ENCODE data around the gene ABHD17C.
A peak's percentile ranks its signal among the peaks of the same experiment; 100 is the strongest.

The ABHD17C gene

DNA sequence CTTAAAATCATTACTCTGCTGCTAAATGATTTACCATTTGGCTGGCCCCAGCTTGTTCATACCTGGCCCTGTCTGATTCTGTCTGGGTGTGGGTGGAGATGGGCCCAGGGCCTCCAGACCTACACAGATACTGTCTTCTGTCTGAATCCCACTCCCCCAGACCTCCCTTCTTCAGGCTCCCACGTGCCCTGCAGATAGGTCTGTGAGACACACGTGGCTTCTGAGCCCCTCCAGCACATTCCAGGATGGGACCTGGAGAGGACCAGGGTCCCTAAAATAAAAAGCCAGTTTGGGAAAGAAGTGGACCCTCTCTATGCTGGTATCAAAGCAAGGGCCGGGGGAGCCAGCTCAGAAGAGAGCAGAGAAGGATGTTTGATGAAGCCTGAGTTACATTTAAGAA lies 69.4 kb downstream of the ABHD17C start:
- DNase-seq (ENCODE audit: low spot score) = no peak

DNA sequence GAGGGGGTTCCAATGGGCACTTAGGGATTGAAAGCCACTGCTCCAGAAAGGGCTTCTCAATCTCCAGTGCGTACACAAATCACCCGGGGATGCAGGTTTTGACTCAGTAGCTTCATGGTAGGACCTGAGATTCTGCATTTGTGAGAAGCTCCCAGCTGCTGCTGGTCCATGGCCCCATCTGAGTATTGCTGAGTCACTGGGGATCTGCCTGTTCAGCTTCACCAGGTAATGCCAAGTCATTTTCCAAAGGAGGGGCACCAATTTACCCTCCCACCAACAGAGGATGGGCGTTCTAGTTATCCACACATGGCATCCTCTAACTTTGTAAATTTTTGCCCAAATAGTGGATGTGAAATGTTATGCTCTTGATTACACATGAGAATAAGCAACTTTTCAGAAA lies 71.2 kb downstream of the ABHD17C start:
- no peak for DNase-seq (ENCODE audit: low spot score)

DNA sequence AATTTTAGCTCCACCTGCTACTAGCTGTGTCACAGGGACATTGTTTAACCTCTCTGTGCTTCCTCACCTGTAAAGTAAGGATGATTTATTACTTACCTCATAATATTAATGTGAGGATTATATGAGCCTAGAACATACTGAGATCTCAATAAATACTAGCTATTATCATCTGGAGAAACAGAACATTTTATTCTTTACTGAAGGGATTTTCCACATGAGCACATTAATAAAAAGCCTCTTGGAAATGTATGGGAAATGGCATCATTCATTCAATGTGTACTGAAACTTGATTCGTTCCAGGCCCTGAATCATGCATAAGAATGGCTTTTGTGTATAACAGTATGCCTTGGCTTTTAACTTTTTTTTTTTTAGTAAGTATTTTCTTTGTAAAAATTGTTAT lies 73.0 kb downstream of the ABHD17C start:
- DNase-seq (ENCODE audit: low spot score) = no peak

DNA sequence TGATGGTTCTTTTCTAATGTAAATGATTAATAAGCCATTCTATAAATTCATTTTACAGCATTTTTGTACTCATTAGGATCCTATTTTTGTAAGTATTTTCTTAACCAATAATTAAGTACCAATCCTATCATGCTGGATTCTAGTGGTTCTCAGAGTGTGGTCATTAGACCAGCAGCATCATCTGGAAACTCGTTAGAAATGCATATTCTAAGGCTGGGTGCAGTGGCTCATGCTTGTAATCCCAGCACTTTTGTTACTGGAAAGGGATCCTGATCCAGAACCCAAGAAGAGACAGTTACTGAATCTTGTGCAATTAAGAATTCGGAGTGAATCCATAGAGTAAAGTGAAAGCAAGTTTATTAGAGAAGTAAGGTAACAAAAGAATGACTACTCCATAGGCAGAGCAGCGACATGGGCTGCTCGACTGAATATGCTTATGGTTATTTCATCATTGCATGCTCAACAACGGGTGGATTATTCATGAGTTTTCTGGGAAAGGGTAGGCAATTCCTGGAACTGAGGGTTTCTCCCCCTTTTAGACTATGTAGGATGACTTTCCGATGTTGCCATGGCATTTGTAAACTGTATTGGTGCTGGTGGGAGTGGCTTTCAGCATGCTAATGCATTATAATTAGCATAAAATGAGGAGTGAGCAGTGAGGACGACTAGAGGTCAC lies 74.2 kb downstream of the ABHD17C start:
- DNase-seq (ENCODE audit: low spot score) = no peak

DNA sequence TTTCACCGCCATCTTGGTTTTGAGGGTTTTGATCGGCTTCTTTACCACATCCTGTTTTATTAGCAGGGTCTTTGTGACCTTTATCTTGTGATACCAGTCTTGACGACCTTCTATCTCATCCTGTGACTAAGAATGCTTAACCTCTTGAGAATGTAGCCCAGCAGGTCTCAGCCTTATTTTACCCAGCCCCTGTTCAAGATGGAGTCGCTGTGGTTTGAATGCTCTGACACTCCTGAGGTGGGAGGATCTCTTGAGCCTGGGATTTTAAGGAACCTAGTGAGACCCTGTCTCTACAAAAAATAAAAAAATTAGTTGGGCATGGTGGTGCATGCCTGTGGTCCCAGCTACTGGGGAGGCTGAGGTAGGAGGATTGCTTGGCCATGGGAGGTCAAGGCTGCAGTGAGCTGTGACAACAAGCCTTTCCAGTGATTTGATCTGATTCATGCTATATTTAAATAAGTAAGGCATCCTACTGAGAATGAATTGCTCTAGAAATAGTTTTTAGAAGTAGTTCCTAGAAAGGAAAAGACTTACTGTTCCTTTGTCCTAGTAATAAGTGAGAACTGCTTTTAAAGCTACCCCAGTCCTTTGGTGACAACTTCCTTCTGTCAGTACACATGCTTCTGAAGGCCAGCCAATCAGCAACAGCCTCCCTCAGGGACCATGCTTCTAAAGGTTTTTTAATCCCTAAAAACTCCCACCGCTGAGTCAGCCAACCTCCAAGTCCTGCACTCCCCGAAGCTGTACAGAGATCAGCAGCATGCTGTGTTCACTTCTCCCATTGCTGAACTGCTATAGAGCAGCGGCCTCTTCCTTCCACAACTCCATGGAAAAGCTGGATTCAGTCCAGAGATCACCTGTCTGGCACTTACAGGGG lies 75.0 kb downstream of the ABHD17C start:
- no peak for DNase-seq (ENCODE audit: low spot score)

DNA sequence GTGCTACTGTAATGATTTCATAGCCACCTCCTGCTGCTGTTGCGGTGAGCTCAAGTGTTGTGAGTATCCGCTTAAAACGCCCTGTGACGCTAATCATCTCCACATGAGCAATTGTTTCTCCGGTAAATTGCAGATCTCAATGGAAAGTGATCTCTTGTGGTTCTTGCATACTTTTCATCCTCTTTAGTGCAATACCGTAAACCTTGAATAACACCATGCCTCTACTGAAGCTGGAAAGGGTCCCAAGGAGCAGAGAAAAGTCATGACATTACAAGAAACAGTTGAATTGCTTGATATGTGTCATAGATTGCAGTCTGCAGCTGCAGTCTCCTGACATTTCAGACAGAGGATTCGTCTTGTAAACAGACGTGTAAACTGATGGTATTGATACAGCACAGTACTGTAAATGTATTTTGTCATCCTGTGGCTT lies 78.0 kb downstream of the ABHD17C start:
- DNase-seq (ENCODE audit: low spot score) = no peak

DNA sequence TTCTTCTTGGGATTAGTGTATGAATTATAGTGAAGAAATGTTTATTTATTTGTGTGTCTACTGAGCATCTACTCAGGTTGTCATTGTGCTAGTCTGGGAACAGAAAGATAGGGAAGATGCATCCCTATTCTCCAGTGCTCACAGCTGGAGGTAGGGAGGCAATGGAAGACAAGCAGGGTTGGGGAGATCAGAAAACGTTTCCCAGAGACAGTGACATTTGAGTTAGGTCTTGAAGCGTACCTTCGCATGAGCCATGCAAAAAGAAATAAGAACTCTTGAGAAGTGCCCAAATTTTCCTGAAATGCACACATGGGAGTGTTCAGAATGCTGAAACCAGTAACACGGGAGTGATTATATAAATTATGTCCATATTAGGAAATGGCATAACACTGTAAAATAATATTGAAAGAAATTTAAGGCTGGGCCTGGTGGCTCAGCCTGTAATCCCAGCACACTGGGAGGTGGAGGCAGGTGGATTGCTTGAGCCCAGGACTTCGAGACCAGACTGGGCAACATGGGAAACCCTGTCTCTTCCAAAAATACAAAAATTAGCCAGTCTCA lies 78.8 kb downstream of the ABHD17C start:
- DNase-seq (ENCODE audit: low spot score) = no peak

DNA sequence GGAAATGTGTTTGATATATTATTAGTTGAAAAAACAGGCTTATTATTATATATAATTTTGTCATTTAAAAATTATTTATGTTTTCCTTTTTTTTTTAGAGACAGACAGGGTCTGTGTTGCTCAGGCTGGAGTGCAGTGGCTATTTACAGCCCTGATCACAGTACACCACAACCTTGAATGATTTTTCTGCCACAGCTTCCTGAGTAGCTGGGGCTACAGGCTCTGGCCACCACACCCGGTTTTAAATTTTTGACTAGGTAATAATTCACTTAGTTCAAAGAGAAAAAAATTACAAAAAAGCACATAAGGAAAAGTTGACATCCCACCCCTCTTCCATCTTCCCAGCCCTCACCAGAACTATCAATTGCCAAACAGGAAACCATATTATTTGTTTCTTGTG lies 79.4 kb downstream of the ABHD17C start:
- no peak for DNase-seq (ENCODE audit: low spot score)

DNA sequence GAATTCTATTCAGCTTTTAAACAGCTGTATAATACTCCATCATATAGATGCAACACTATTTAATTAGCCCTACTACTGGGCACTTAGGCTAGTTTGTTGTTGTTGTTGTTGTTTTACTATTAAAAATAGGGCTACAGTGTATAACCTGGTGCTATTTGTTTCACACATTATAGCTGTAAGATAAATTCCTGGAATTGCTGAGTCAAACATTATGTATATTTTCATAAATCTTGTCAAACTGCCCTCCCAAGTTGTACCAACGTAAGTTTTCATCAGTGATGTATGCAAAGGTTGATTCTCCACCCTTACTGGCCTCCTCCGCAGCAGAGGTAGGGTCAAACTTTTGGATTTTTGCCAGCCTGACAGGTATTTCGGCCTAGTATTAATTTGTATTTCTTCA lies 80.2 kb downstream of the ABHD17C start:
- no peak for DNase-seq (ENCODE audit: low spot score)

DNA sequence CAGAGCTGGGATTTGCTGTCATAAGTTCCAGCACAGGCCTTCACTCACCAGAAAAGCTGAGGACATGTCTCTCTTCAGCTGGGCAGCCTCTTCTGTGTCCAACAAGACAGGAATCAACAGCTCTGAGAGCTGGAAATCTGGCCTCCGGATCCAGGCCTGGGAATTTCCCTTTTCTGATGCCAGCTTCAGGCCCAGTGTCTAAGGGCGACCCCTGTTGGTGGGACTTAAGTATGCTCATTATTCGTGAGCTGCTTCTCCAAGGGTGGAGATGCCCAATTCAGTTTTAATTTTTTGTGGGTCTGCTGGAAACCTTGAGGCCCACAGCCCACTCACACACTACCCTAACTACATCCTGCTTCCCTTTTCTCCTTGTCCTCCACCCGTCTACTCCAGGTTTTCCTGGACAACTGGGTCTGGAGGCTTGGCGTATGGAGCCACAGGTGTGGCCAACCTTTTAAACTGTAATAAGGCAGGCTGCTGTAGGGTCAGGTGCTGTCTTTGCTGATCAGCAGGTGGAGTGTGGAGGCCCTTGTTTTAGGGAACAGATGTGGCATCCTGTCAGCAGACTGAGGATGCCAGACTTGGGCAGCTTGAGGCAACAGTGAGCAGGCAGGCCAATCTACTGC lies 81.4 kb downstream of the ABHD17C start:
- peak; percentile 40 for DNase-seq (ENCODE audit: low spot score)

DNA sequence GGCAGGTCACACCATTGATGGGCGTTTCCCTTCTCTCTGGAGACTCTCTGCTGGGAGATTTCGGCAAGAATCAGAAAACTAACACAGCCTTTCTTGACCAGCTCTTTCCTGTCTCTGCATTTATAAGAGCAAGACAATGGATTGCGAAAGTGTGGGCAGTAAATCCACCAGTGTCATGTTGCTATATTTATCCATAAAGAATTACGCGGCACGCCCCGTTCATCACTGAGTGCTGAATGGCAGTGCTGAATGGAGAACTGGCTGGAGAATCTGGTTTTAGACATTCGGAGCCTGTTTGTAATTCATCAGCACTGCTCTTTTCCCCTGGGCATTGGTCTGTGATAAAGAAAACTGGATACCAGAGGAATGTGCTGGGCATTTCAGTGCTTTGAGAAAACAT lies 82.0 kb downstream of the ABHD17C start:
- peak; percentile 84 for DNase-seq (ENCODE audit: low spot score)

DNA sequence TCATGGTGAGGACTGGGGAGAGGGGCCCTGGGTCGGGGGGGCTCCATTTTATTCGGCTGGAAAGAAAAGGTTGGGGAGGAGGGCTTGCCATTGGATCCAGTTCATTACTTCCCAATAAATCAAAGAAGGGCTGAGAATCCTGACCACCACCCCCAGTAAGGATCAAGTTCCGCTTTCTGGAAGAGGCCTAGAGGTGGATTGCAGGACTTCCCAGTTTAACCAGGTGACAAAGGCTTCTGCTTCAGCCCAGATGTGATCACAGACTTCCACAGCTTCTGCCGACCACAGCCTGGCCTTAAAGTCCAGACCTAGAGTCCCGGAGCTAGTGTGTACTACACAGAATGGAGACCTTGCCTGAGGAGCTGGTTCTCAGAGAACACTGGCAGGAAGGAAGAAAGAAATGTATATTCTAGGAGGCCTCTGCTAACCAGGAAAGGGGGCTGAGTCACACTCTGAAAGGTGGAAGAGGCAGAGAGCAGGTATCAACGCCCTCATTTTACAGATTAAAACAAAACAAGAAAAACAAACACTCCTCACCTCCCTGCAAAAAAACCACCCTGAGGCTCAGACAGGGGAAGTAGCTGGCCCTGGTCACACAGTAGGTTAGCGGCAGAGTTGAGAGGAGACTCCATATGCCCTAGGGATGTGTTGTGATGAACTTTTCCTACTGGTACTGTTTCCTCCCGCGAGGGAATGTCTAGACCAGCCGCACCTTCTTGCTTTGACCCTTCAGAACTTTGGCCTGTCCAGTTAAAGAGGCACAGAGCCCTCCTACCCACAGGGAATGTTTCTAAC lies 82.9 kb downstream of the ABHD17C start:
- no peak for DNase-seq (ENCODE audit: low spot score)

DNA sequence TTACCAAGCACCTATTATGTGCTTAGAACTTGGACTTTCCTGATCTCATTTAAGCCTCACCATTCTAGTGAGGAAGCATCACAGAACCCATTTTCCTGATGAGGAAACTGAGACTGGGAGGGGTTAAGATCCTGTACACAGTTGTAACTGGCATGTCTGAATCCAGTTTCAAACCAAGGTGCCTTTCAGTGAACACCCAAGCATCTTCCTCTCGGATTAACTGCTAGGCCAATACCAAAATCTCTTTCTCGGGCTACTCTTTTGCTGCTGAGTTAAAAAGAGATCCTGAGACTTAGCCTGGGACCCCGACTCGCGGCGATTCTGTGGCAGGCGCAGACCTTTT lies 83.5 kb downstream of the ABHD17C start:
- DNase-seq (ENCODE audit: low spot score) = no peak

DNA sequence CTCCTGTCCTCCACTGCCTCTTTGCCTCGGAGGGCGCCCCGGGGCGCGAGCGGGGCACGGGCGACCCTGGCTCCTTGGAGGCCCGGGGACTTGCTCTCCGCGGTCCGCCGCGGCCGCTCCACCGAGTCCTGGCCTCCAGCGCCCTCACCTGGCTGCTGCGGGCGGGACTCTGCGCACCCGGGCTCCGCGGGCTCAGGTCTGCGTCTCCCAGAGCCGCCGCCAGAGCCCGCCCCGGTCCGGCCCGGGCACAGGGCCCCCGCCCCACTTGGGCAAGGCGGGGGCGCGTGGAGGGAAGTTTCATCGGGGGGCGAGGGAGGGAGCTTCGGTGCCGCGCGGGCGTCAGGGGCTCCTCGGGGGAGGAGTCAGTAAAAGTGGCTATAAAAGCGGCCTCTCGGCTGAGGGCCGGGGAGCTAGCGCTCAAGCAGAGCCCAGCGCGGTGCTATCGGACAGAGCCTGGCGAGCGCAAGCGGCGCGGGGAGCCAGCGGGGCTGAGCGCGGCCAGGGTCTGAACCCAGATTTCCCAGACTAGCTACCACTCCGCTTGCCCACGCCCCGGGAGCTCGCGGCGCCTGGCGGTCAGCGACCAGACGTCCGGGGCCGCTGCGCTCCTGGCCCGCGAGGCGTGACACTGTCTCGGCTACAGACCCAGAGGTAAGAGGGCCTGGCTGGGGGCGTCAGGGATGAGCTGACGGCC lies 84.0 kb downstream of the ABHD17C start, which contains the start of gene CEMIP:
CEMIP (plus strand) TSS at position 407 of the 694 bp plus-strand sequence. CDS start 94,510 bp downstream, outside the sequence.
- peak; percentile 95 for DNase-seq (ENCODE audit: low spot score)

DNA sequence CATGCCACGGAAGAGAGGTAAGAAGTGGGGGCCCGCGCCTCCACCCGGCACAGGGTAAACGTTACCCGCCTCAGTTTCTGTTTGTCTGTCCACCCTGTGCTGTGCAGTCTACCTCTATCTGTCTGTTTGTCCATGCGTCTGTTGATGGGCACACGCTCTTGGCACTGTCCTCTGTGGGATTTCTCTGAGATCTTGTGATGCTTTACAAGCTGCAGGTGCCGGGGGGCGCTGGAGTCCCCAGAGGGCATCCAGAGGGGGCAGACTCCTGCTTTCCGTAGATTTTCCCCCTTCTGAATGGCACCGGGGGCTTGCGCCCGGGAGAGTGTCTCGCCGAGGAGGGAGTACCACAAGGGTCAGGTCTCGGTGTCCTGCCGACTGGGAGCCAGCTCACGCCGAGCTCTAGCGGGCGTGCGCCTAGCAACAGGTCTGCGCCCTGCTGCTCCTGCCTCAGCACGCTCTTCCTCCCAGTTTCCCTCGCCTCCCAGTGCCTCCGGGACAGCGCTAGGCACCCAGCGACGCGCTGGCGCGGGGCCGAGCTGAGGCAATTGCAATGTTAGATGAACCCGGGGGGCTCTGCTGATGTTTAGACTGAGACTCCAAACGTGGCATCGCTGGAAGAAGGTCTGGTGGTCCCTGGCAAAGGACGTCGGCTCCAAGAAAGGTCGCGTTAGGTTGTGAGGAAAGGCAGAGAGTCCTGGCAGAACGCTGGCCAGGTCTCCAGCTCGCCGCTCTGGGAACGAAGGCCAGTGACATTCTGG lies 84.7 kb downstream of the ABHD17C start:
- peak; percentile 55 for DNase-seq (ENCODE audit: low spot score)

DNA sequence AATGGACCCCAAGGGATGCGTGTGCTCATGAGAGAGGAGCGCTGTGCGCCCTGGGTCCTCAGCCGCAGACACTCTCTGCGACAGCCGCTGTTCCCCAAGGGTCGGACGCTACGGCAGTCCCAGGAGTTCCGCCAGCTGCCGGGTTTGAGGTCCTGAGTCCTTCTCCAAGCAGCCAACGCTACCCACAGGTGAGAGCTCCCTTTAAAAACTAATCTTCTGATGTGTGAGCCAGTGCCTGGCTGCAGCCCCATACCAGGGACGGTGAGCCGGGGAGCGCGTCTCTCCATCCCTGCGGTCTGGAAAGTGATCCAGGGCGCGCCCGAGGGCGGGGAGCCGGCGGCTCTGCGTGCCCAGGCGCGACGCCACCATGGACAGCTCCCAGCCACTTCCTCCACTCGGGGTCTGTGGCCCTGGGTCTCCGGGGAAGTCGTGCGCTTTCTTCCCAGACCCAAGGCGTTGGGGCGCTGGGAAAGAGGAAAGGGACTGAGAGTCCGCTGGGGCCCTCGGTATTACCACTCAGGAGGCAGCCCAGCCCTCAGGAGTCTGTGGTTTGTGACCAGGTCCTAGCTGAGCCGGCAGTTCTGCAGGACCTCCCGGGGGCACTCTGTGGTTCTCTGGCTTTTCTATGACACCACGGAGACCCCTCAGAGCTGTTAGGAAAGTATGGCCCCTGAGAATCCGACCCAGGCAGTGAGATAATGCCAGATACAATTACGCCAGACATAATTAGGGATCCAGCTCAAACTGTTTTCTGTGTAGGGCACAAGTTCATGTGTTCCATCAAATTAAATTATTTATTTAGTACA lies 85.5 kb downstream of the ABHD17C start:
- DNase-seq (ENCODE audit: low spot score) = peak; percentile 86

DNA sequence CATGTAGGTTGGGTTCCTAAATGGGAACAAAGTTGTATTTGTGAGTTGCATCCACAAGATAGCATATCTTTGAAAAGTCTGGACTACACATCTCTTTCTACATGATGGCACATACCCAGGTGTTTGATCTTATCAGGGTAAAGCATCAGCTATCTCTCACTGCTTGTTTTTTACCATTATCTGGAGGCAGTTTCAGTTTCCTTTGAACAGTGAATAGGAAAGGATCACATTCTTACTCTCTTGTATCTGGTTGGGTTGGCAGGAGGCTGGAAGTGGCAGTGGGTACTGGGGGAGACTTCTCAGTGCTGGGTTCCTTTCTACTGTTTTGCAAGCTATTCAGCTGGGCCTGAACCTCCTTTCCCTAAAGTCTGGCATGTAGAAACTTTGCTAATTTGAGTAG lies 88.2 kb downstream of the ABHD17C start:
- no peak for DNase-seq (ENCODE audit: low spot score)

DNA sequence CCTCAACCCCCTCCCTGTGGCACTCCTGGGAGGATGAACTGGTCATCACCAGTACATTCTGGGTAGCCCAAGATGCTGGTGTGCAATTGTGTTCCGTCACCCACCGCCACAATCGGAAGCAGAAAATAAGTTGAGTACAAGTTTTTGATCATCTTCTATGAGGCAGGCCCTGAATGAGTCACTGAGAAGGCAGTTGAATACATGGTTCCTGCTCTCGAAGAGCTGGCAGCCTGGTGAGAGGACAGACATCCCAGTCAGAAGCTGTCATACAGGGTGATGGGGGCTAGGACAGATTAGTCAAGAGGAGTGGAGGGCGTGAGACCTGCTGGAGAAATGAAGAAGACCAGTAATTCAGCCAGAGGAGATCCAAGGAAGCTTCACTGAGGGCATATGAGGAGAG lies 90.2 kb downstream of the ABHD17C start:
- DNase-seq (ENCODE audit: low spot score) = peak; percentile 47

DNA sequence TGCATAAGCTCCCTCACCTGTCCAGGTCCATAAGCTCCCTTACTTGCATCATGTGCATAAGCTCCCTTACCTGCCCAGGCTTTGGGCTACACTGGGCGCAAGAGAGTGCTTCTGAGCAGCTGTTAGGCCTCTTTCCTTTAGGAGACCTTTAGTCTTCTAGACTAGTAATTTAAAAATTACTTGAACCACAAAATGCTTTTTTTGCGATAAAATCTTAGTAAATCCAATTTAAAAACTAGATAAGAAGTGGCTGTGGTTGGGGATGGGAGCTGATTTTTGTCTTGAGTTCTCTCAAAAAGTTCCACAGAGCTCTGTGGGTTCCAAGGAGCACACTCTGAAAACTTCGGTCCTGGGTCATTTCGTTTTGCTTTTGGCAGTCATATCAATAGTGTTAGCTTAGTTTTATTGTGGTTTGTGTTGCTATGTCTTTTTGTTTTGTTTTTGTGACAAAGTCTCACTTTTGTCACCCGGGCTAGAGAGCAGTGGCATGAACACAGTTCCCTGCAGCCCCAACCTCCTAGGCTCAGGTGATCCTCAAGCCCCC lies 90.8 kb downstream of the ABHD17C start:
- DNase-seq (ENCODE audit: low spot score) = no peak

All from AG20443 (cell line).